ENCODE data around the gene SLC25A13. TPM values are rescaled to one million over a fixed set of nuclear protein-coding genes. Genes with fewer than 3 reads are reported as not detected.

SLC25A13 gene
- total and polyA plus RNA-seq, 2 of the 8 experiments (the other 6 are each of a cell fraction or from before 2014, with no cell fraction given), result 30.8 to 85.4 TPM

- Histone ChIP-seq H3K4me2 (ENCODE audit: insufficient read depth in 1 of 2, low read depth in 2 of 2, low read length in 2 of 2) (no peak overlapping the region), H3K4me1 (replicated peaks in 1 of 4; ENCODE audit: control insufficient read depth in 3 of 4, insufficient read depth in 4 of 4, low read length in 3 of 4) (no peaks in the 10 kb centered on the region)
- TF ChIP-seq RXRA (IDR thresholded peaks at IDR 0.05; ENCODE audit: insufficient read depth, low read depth, low read length), result no peak
- TF ChIP-seq YY1 (IDR thresholded peaks at IDR 0.05; ENCODE audit: low read depth, low read length), result no peak
- TF ChIP-seq FOSL1 (IDR thresholded peaks at IDR 0.05; ENCODE audit: insufficient read depth, low read depth, low read length), result no peak
- TF ChIP-seq, protein P1, sequence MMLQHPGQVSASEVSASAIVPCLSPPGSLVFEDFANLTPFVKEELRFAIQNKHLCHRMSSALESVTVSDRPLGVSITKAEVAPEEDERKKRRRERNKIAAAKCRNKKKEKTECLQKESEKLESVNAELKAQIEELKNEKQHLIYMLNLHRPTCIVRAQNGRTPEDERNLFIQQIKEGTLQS (IDR thresholded peaks at IDR 0.05; ENCODE audit: insufficient read depth, low read depth, low read length), result no peak
- TF ChIP-seq E2F6 (IDR thresholded peaks at IDR 0.05), result no peak
- no peak for TF ChIP-seq TCF12 (IDR thresholded peaks at IDR 0.05; ENCODE audit: low read depth, low read length)
- TF ChIP-seq RBBP5 (IDR thresholded peaks at IDR 0.05; ENCODE audit: borderline replicate concordance, low read depth, low read length), result no peak
- no peak for TF ChIP-seq RFX5 (IDR thresholded peaks at IDR 0.05; ENCODE audit: borderline replicate concordance, low read depth, low read length)
- TF ChIP-seq ZNF274 (IDR thresholded peaks at IDR 0.05; ENCODE audit: borderline replicate concordance, extremely low read depth, low read length), result no peak
- TF ChIP-seq POU5F1 (IDR thresholded peaks at IDR 0.05; ENCODE audit: low read depth, low read length), result no peak
- TF ChIP-seq TBP (IDR thresholded peaks at IDR 0.05; ENCODE audit: low read depth, low read length), result no peak
- TF ChIP-seq SIN3A (conservative IDR thresholded peaks at IDR 0.05 in 1 of 2, IDR thresholded peaks at IDR 0.05 in 1 of 2; ENCODE audit: low read depth in 1 of 2, low read length in 2 of 2), result no peak
- TF ChIP-seq JUN (IDR thresholded peaks at IDR 0.05; ENCODE audit: low read depth, low read length), result no peak
These were observed 6.1 kb upstream of the SLC25A13 start for GRCh38 chr7:96328016-96328415.

More at GRCh38 chr7:96328016-96328415, 6.1 kb upstream of the SLC25A13 start:
- Histone ChIP-seq H3K23ac (ENCODE audit: insufficient read length) (no peak overlapping the region), H3K9me3 (ENCODE audit: insufficient read depth in 2 of 2, low read depth in 1 of 2, low read length in 1 of 2) (peaks cover 2 to 7% of the 10 kb centered on the region in 2 experiments; a peak in 1 of 4 replicates), H3K4me3 (ENCODE audit: extremely low read depth in 1 of 4, insufficient read depth in 2 of 4, low read depth in 3 of 4, low read length in 4 of 4) (no peak overlapping the region), H3K4ac (replicated peaks; ENCODE audit: insufficient read length, low read depth, low read length) (no peak overlapping the region), H2BK20ac (ENCODE audit: low read length) (no peak overlapping the region), H3K18ac (ENCODE audit: extremely low read depth, low read length) (no peak overlapping the region), H4K8ac (ENCODE audit: extremely low read depth, insufficient read depth, low read length) (no peak overlapping the region), H2BK5ac (ENCODE audit: low read depth, low read length) (no peak overlapping the region), H3K9ac (replicated peaks in 1 of 4; ENCODE audit: extremely low read depth in 1 of 4, low read depth in 3 of 4, low read length in 3 of 4) (no peak overlapping the region), H3K79me2 (ENCODE audit: control insufficient read depth in 1 of 2, insufficient read depth in 2 of 2, low read length in 2 of 2) (no peaks in the 10 kb centered on the region), H3K23me2 (ENCODE audit: low read depth, low read length) (peaks cover 2% of the 10 kb centered on the region; the same call in 1 of the 2 replicates), H3K14ac (ENCODE audit: insufficient read length) (no peak overlapping the region), H4K5ac (ENCODE audit: insufficient read length, low read depth, low read length) (no peak overlapping the region), H3K36me3 (ENCODE audit: control insufficient read depth in 2 of 4, insufficient read depth in 4 of 4, low read length in 3 of 4) (no peaks in the 10 kb centered on the region), H2BK15ac (ENCODE audit: low read length) (no peak overlapping the region), H4K20me1 (replicated peaks in 1 of 2; ENCODE audit: control insufficient read depth in 1 of 2, insufficient read depth in 2 of 2, low read length in 2 of 2) (no peaks in the 10 kb centered on the region), H2BK120ac (replicated peaks; ENCODE audit: low read depth, low read length) (no peak overlapping the region), H3K27me3 (replicated peaks in 1 of 4; ENCODE audit: control insufficient read depth in 3 of 4, extremely low read depth in 1 of 4, insufficient read depth in 3 of 4, low read length in 3 of 4) (no peaks in the 10 kb centered on the region), H3K56ac (replicated peaks; ENCODE audit: insufficient read length, low read depth, low read length) (no peak overlapping the region), H4K91ac (replicated peaks; ENCODE audit: insufficient read length, low read length) (no peak overlapping the region), H3K27ac (ENCODE audit: low read depth, low read length) (no peak overlapping the region), H3K79me1 (ENCODE audit: low read depth, low read length) (no peaks in the 10 kb centered on the region), H2BK12ac (ENCODE audit: low read depth, low read length) (no peak overlapping the region), H2AFZ (ENCODE audit: low read length) (no peak overlapping the region), H2AK5ac (ENCODE audit: low read depth, low read length) (no peak overlapping the region)
- FAIRE-seq (no peak), DNase-seq (ENCODE audit: low read depth in 1 of 2, low spot score in 2 of 2) (no peak)
- ChIA-PET POLR2A (ENCODE audit: partially characterized antibody) (no interaction called here), CTCF (ENCODE audit: partially characterized antibody) (no interaction called here)
- 100% methylated on average over 1 of the region's 1 CpG; no CpG with 5 or more reads in 1 of the 2 experiments for WGBS, 2 experiments (ENCODE audit: extremely low coverage in 1 of 2, insufficient coverage in 1 of 2, insufficient read length in 1 of 2, insufficient replicate concordance in 2 of 2, low coverage in 1 of 2, low lambda C conversion rate in 2 of 2, missing lambda C conversion rate in 1 of 2)

Measured in H1 (cell line).